Measurements from ENCODE around the gene C16orf92.

C16orf92 gene

DNA sequence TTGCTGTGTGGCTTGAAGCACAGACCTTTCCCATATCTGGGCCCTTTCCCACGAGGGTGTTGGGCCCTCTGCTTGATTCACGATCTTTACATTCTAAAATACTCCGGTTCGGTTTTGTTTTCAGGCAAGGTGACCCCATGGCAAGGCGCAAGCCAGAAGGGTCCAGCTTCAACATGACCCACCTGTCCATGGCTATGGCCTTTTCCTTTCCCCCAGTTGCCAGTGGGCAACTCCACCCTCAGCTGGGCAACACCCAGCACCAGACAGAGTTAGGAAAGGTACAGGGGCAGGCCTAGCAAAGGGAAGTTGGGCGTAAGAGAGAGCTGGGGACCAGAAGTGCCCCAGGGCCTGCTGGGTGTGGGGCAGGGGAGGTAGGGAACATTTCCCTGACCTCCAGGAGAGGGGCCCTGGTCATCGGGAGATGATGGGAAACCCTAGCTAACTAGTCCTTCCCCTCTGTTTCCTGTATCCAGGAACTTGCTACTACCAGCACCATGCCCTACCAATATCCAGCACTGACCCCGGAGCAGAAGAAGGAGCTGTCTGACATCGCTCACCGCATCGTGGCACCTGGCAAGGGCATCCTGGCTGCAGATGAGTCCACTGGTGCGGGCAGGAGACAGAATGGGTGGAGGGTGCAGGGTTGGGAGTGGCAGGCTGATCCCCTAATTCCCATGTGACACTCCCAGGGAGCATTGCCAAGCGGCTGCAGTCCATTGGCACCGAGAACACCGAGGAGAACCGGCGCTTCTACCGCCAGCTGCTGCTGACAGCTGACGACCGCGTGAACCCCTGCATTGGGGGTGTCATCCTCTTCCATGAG is 44.0 kb downstream of the C16orf92 start:
- H3K79me2 ChIP-seq (ENCODE audit: insufficient read depth, low read length) = peaks cover 66% of the 10 kb centered on the region
- H3K4me2 ChIP-seq (ENCODE audit: insufficient read depth, low read length) = peak overlapping the region; percentile 93
- H3K27me3 ChIP-seq (ENCODE audit: insufficient read depth, low read length, poor library complexity) = no peaks in the 10 kb centered on the region
- no peak for TF ChIP-seq EZH2 (IDR thresholded peaks at IDR 0.05; ENCODE audit: borderline replicate concordance, low read depth, low read length, severe bottlenecking)
- TF ChIP-seq, protein P1, sequence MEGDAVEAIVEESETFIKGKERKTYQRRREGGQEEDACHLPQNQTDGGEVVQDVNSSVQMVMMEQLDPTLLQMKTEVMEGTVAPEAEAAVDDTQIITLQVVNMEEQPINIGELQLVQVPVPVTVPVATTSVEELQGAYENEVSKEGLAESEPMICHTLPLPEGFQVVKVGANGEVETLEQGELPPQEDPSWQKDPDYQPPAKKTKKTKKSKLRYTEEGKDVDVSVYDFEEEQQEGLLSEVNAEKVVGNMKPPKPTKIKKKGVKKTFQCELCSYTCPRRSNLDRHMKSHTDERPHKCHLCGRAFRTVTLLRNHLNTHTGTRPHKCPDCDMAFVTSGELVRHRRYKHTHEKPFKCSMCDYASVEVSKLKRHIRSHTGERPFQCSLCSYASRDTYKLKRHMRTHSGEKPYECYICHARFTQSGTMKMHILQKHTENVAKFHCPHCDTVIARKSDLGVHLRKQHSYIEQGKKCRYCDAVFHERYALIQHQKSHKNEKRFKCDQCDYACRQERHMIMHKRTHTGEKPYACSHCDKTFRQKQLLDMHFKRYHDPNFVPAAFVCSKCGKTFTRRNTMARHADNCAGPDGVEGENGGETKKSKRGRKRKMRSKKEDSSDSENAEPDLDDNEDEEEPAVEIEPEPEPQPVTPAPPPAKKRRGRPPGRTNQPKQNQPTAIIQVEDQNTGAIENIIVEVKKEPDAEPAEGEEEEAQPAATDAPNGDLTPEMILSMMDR (IDR thresholded peaks at IDR 0.05; ENCODE audit: borderline replicate concordance, extremely low read depth, low read length, poor library complexity, severe bottlenecking) = no peak
- DNase-seq = no peak
- H2AFZ ChIP-seq (ENCODE audit: low read depth, low read length) = no peak overlapping the region
- peaks cover 64% of the 10 kb centered on the region for H3K36me3 ChIP-seq (ENCODE audit: insufficient read depth, low read length)
- no peaks in the 10 kb centered on the region for H3K9me3 ChIP-seq (ENCODE audit: insufficient read depth, low read length, severe bottlenecking)
- H3K4me1 ChIP-seq (ENCODE audit: insufficient read depth, low read length) = peaks cover 49% of the 10 kb centered on the region
- no peak for ATAC-seq (ENCODE audit: insufficient read depth, low read depth)
- peaks cover 47% of the 10 kb centered on the region for H4K20me1 ChIP-seq (ENCODE audit: insufficient read depth, low read length)
- peak overlapping the region; percentile 83 for H3K27ac ChIP-seq (ENCODE audit: low read length)
- peak overlapping the region; percentile 94 for H3K9ac ChIP-seq (ENCODE audit: low read depth, low read length)
- peak overlapping the region; percentile 83 to 89 for H3K4me3 ChIP-seq (ENCODE audit: low read depth in 1 of 2, low read length in 2 of 2)

DNA sequence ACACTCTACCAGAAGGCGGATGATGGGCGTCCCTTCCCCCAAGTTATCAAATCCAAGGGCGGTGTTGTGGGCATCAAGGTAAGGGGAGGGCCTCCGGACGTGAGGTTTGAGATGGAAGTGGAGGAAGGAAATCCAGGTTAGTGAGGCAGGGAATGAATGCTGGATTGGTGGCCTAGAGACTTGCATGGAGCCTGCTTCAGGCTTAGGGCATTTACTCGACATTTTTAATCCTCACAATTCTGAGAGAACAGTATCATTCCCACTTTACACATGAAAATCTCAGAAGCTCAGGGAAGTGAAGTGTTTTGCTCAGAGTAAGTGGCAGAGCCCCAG is 44.6 kb downstream of the C16orf92 start:
- ATAC-seq (ENCODE audit: insufficient read depth, low read depth) = no peak
- H3K4me2 ChIP-seq (ENCODE audit: insufficient read depth, low read length) = peak overlapping the region; percentile 93
- peaks cover 66% of the 10 kb centered on the region for H3K79me2 ChIP-seq (ENCODE audit: insufficient read depth, low read length)
- no peaks in the 10 kb centered on the region for H3K27me3 ChIP-seq (ENCODE audit: insufficient read depth, low read length, poor library complexity)
- H3K4me3 ChIP-seq (ENCODE audit: low read depth in 1 of 2, low read length in 2 of 2) = peak overlapping the region in 1 of 2 experiments; percentile 89; a peak in 2 of 4 replicates
- TF ChIP-seq, protein P1 (IDR thresholded peaks at IDR 0.05; ENCODE audit: borderline replicate concordance, extremely low read depth, low read length, poor library complexity, severe bottlenecking) = no peak
- TF ChIP-seq EZH2 (IDR thresholded peaks at IDR 0.05; ENCODE audit: borderline replicate concordance, low read depth, low read length, severe bottlenecking) = no peak
- H3K9ac ChIP-seq (ENCODE audit: low read depth, low read length) = peak overlapping the region; percentile 94
- no peak overlapping the region for H2AFZ ChIP-seq (ENCODE audit: low read depth, low read length)
- H3K9me3 ChIP-seq (ENCODE audit: insufficient read depth, low read length, severe bottlenecking) = no peaks in the 10 kb centered on the region
- DNase-seq = no peak
- peaks cover 69% of the 10 kb centered on the region for H3K36me3 ChIP-seq (ENCODE audit: insufficient read depth, low read length)
- peak overlapping the region; percentile 83; the same call in 1 of the 2 replicates for H3K27ac ChIP-seq (ENCODE audit: low read length)
- H4K20me1 ChIP-seq (ENCODE audit: insufficient read depth, low read length) = peaks cover 47% of the 10 kb centered on the region
- peaks cover 49% of the 10 kb centered on the region for H3K4me1 ChIP-seq (ENCODE audit: insufficient read depth, low read length)

DNA sequence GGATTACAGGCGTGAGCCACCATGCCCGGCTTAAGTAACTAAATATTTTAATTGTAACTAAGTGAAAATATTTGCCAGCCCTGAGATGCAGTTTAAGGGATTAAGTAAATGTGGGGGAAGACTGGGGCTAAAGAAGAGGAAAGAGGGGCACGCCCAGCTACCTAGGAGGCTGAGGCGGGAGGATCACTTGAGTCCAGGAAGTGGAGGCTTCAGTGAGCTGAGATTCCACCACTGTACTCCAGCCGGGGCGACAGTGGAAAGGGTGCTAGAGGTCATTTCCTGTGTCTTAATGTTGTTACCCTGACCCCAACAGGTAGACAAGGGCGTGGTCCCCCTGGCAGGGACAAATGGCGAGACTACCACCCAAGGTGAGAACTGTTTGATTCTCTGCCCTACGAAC is 45.3 kb downstream of the C16orf92 start:
- Histone ChIP-seq H3K27me3 (ENCODE audit: insufficient read depth, low read length, poor library complexity) (no peaks in the 10 kb centered on the region), H3K79me2 (ENCODE audit: insufficient read depth, low read length) (peaks cover 64% of the 10 kb centered on the region), H3K4me3 (ENCODE audit: low read depth in 1 of 2, low read length in 2 of 2) (no peak overlapping the region), H2AFZ (ENCODE audit: low read depth, low read length) (no peak overlapping the region), H3K9me3 (ENCODE audit: insufficient read depth, low read length, severe bottlenecking) (no peaks in the 10 kb centered on the region), H3K4me1 (ENCODE audit: insufficient read depth, low read length) (peaks cover 46% of the 10 kb centered on the region), H3K36me3 (ENCODE audit: insufficient read depth, low read length) (peaks cover 70% of the 10 kb centered on the region), H3K9ac (ENCODE audit: low read depth, low read length) (no peak overlapping the region), H3K4me2 (ENCODE audit: insufficient read depth, low read length) (peak overlapping the region; percentile 28; the same call in 1 of the 2 replicates), H4K20me1 (ENCODE audit: insufficient read depth, low read length) (peaks cover 47% of the 10 kb centered on the region), H3K27ac (ENCODE audit: low read length) (peak overlapping the region; percentile 17; the same call in 1 of the 2 replicates)
- ATAC-seq (ENCODE audit: insufficient read depth, low read depth) = no peak
- no peak for DNase-seq
- TF ChIP-seq, protein P1 (IDR thresholded peaks at IDR 0.05; ENCODE audit: borderline replicate concordance, extremely low read depth, low read length, poor library complexity, severe bottlenecking) = no peak
- no peak for TF ChIP-seq EZH2 (IDR thresholded peaks at IDR 0.05; ENCODE audit: borderline replicate concordance, low read depth, low read length, severe bottlenecking)

Data from DND-41 (cell line).